Erythroblast (primary cell): ENCODE results near the gene ELAC2.

Experiments
- GATA1 ChIP-seq: IDR thresholded peaks from 2 replicates; pipeline ENCODE4 v1.6.1; 2011; ENCODE audit warnings: low read depth, mild to moderate bottlenecking, control low read depth, low read length, moderate library complexity
- POLR2A ChIP-seq: IDR thresholded peaks from 2 replicates; pipeline ENCODE4 v1.6.1; 2011; ENCODE audit warnings: mild to moderate bottlenecking, low read length

DNA sequence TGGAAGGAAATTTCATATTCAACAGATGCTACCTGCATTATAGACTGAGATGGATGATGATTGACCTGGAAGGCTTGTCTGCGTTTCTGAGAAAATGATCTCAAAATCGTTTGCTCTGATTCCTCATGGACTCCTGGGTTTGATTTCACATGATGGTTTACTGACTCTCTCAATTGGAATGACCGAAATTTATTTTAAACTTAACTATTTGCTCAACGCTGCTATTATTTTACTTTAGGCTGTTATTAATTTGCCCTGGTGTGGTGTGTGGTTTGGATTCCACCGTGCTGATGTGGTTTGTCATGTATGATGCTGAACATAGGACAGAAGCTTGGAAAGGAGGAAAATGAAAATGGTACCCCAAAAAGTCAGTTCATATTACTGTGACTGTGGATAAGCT lies 37.3 kb upstream of the ELAC2 start:
- TF ChIP-seq POLR2A: no peak
- no peak for TF ChIP-seq GATA1
